ENCODE results near the gene SKIC3. TPM values are rescaled to one million over a fixed set of nuclear protein-coding genes. Genes with fewer than 3 reads are reported as not detected.

The SKIC3 gene
- total and polyA plus RNA-seq, 9 donors = 18.6 to 77.6 (median 58.8) TPM

DNA sequence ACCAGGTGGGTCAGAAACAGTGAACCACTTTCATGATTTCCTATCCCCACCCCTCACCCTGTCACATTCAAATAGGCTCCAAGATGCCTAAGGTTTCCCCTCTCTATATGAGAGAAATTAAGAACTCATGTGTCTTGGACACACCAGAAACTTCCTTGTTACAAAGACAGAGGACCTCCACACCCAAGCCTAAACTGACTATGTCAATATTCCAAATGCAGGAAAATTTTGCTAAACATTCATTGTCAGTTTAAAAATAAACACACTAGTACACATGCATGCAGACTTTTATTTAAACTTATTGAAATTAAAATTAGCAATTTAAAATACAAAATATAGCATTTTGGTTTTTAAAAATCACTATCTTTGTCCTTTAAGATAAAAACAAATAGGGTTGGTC is 26.2 kb downstream of the SKIC3 start:
- Histone ChIP-seq H3K9me3 (no peaks in the 10 kb centered on the region), H3K27me3 (no peaks in the 10 kb centered on the region), H3K27ac (no peak overlapping the region), H3K4me3 (no peak overlapping the region), H3K36me3 (no peaks in the 10 kb centered on the region), H3K4me1 (ENCODE audit: insufficient read depth) (no peaks in the 10 kb centered on the region)
- intact Hi-C loops (cut with DNase I) = no loop called here
- TF ChIP-seq POLR2A (IDR thresholded peaks at IDR 0.05) (no peak), EP300 (IDR thresholded peaks at IDR 0.05) (no peak)
- TF ChIP-seq, protein P1, sequence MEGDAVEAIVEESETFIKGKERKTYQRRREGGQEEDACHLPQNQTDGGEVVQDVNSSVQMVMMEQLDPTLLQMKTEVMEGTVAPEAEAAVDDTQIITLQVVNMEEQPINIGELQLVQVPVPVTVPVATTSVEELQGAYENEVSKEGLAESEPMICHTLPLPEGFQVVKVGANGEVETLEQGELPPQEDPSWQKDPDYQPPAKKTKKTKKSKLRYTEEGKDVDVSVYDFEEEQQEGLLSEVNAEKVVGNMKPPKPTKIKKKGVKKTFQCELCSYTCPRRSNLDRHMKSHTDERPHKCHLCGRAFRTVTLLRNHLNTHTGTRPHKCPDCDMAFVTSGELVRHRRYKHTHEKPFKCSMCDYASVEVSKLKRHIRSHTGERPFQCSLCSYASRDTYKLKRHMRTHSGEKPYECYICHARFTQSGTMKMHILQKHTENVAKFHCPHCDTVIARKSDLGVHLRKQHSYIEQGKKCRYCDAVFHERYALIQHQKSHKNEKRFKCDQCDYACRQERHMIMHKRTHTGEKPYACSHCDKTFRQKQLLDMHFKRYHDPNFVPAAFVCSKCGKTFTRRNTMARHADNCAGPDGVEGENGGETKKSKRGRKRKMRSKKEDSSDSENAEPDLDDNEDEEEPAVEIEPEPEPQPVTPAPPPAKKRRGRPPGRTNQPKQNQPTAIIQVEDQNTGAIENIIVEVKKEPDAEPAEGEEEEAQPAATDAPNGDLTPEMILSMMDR (IDR thresholded peaks at IDR 0.05) = no peak
- DNase-seq = no peak

DNA sequence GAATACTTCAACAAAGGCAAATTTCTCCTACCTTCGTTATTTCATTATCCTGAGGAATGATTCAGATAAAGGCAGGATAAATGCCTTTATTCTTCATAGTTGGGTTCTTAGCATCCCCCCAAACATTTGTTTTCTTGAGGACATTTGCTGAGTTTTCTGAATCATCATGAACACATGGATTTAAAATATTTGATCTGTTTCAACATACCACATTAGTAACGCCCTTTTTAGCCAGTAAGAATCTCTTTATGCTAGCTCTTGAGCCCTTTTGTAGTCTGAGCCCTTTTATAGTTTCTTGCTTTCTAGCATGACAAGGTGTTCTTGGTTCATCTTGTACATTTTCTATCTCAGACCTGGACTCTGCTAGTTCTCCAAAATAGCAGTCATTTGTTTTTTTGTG is 27.9 kb downstream of the SKIC3 start:
- intact Hi-C loops (cut with DNase I) = no loop called here

DNA sequence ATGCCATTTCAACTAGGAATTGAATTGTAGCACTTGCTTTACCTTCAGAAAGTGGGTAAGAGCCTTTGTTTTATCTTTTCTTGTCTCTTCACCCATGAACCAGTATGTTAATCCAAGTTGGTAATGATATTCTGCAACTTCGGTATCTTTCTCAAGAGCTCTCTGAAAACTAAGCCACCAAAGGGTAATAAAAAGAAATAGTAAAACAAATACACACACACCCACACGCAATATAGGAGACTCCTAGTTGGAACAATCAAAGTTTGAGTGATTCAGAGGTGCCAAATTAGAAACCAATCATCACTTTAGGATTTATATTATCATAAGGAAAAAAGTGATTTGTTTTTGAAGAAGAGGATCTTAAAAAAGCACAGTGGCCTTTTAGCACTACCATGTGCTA is 30.4 kb downstream of the SKIC3 start:
- H3K4me1 ChIP-seq (ENCODE audit: insufficient read depth) = no peaks in the 10 kb centered on the region
- no peak overlapping the region for H3K4me3 ChIP-seq
- TF ChIP-seq POLR2A (IDR thresholded peaks at IDR 0.05) (no peak), EP300 (IDR thresholded peaks at IDR 0.05) (no peak)
- TF ChIP-seq, protein P1 (IDR thresholded peaks at IDR 0.05) = no peak
- H3K36me3 ChIP-seq = no peaks in the 10 kb centered on the region
- WGBS, 3 donors = 76 to 86% (median 86%) methylated on average over 2 of the region's 2 CpGs
- H3K27ac ChIP-seq = no peak overlapping the region
- no peak for DNase-seq
- H3K9me3 ChIP-seq = no peaks in the 10 kb centered on the region
- no peaks in the 10 kb centered on the region for H3K27me3 ChIP-seq
- intact Hi-C loops (cut with DNase I) = no loop called here

More for the DNA sequence above, 27.9 kb downstream of the SKIC3 start:
- H3K9me3 ChIP-seq = no peaks in the 10 kb centered on the region
- H3K4me3 ChIP-seq = no peak overlapping the region
- no peaks in the 10 kb centered on the region for H3K27me3 ChIP-seq
- no peaks in the 10 kb centered on the region for H3K4me1 ChIP-seq (ENCODE audit: insufficient read depth)
- H3K27ac ChIP-seq = no peak overlapping the region
- no peak for DNase-seq
- TF ChIP-seq POLR2A (IDR thresholded peaks at IDR 0.05) = no peak
- no peak for TF ChIP-seq EP300 (IDR thresholded peaks at IDR 0.05)
- TF ChIP-seq, protein P1 (IDR thresholded peaks at IDR 0.05) = no peak
- no peaks in the 10 kb centered on the region for H3K36me3 ChIP-seq
- WGBS, 3 donors = 91 to 96% (median 93%) methylated on average over 2 of the region's 2 CpGs

DNA sequence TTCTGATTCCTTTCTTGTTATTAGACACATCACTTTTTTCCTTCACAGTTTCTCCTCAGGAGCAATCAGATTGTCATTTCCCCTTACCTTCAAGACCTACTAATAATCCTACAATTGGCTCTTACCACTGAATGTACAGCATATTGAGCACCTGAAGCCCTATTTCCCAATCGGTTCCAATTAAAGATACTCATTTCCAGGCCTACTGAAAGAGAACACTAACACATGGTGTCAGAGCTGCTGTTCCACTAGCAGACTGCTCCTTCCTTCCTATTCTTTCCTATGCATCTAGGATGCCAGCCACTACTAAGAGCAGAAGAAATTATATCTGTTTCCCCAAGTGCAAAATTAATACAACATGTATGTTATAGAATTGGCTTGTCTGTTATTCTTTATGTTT is 34.6 kb downstream of the SKIC3 start:
- Histone ChIP-seq H3K4me3 (no peak overlapping the region), H3K4me1 (ENCODE audit: insufficient read depth) (no peaks in the 10 kb centered on the region), H3K27ac (no peak overlapping the region), H3K36me3 (no peaks in the 10 kb centered on the region), H3K27me3 (no peaks in the 10 kb centered on the region), H3K9me3 (no peaks in the 10 kb centered on the region)
- intact Hi-C loops (cut with DNase I) = no loop called here
- TF ChIP-seq EP300 (IDR thresholded peaks at IDR 0.05) (no peak), POLR2A (IDR thresholded peaks at IDR 0.05) (no peak)
- TF ChIP-seq, protein P1 (IDR thresholded peaks at IDR 0.05) = no peak
- no peak for DNase-seq
- 80 to 91% (median 84%) methylated on average over 1 of the region's 1 CpG for WGBS, 3 donors

DNA sequence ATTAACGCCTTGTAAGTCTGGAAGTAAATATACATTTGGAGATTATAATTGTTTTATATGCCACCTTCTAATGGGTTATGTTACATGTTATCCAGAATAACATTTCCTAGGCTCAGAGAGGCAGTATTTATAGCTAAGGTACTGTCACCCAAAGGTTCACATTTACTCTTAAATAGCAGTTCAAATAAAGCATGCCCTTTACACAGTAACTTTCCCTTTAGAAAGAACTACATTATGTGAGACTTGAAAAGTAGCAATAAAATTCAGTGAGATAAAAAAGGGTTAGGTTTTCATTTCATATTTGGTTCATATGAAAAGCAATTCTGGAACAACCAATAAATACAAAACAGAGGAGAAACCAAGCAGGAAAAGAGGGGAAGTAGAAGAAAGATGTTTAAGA is 35.1 kb downstream of the SKIC3 start:
- DNase-seq = no peak
- Histone ChIP-seq H3K36me3 (no peaks in the 10 kb centered on the region), H3K4me1 (ENCODE audit: insufficient read depth) (no peaks in the 10 kb centered on the region), H3K27me3 (no peaks in the 10 kb centered on the region), H3K9me3 (no peaks in the 10 kb centered on the region), H3K27ac (no peak overlapping the region), H3K4me3 (no peak overlapping the region)
- WGBS, 3 donors = 98 to 100% (median 98%) methylated on average over 1 of the region's 1 CpG
- TF ChIP-seq EP300 (IDR thresholded peaks at IDR 0.05) (no peak), POLR2A (IDR thresholded peaks at IDR 0.05) (no peak)
- TF ChIP-seq, protein P1 (IDR thresholded peaks at IDR 0.05) = no peak
- intact Hi-C loops (cut with DNase I) = no loop called here
